Epithelial cell of esophagus (primary cell): ENCODE measurements around the gene KLHL29.

Experiments
- DNase-seq: peaks from one replicate; pipeline ENCODE4 v3.0.0; 2010; ENCODE audit warnings: low read depth
- H3K4me3 ChIP-seq: 2 replicates; pipeline ENCODE4 v1.5.1; 2011; ENCODE audit warnings: mild to moderate bottlenecking, low read length, control low read depth
- TF ChIP-seq, protein P1 (sequence below): IDR thresholded peaks from 2 replicates; pipeline ENCODE4 v1.5.1; 2011; ENCODE audit warnings: low read depth, mild to moderate bottlenecking, low read length, control low read depth, inconsistent platforms; ENCODE audit not compliant: insufficient read depth; ENCODE audit errors: missing control alignments

The KLHL29 gene

DNA sequence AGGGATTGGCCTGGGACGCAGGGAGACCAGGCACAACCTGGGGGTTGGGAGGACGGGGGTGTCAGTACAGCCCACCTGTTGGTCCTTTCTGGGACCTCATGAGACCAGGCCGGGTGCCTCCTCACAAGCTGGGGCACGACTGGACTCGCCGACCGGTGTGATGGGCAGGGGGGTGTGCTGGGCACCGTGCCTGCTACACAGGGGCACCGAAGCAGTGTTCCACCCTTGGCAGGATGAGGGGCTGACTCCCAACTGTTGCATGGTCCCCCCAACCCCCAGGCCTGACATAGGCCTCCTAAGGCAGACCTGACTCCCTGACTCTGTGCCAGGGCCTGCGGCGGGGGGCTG, 285.2 kb downstream of the KLHL29 start:
- TF ChIP-seq, protein P1, sequence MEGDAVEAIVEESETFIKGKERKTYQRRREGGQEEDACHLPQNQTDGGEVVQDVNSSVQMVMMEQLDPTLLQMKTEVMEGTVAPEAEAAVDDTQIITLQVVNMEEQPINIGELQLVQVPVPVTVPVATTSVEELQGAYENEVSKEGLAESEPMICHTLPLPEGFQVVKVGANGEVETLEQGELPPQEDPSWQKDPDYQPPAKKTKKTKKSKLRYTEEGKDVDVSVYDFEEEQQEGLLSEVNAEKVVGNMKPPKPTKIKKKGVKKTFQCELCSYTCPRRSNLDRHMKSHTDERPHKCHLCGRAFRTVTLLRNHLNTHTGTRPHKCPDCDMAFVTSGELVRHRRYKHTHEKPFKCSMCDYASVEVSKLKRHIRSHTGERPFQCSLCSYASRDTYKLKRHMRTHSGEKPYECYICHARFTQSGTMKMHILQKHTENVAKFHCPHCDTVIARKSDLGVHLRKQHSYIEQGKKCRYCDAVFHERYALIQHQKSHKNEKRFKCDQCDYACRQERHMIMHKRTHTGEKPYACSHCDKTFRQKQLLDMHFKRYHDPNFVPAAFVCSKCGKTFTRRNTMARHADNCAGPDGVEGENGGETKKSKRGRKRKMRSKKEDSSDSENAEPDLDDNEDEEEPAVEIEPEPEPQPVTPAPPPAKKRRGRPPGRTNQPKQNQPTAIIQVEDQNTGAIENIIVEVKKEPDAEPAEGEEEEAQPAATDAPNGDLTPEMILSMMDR = no peak
- H3K4me3 ChIP-seq = peak overlapping the region; percentile 6
- DNase-seq = no peak

DNA sequence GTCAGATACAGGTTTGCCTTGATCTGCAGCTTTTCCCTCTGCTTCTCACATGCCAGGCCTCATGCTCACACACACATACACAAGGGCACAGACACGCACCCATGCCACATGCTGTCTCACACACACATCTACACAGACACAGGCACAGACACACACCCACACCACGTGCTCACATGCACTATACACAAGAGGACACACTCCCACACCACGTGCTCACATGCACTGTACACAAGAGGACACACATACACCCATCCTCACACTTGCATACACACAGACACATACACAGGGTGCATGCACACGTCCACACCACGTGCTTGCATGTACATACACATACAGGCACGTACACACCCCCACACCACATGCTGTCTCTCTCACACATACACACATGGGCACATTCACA, 288.1 kb downstream of the KLHL29 start:
- DNase-seq = peak; percentile 42
- TF ChIP-seq, protein P1 = no peak
- H3K4me3 ChIP-seq = no peak overlapping the region

DNA sequence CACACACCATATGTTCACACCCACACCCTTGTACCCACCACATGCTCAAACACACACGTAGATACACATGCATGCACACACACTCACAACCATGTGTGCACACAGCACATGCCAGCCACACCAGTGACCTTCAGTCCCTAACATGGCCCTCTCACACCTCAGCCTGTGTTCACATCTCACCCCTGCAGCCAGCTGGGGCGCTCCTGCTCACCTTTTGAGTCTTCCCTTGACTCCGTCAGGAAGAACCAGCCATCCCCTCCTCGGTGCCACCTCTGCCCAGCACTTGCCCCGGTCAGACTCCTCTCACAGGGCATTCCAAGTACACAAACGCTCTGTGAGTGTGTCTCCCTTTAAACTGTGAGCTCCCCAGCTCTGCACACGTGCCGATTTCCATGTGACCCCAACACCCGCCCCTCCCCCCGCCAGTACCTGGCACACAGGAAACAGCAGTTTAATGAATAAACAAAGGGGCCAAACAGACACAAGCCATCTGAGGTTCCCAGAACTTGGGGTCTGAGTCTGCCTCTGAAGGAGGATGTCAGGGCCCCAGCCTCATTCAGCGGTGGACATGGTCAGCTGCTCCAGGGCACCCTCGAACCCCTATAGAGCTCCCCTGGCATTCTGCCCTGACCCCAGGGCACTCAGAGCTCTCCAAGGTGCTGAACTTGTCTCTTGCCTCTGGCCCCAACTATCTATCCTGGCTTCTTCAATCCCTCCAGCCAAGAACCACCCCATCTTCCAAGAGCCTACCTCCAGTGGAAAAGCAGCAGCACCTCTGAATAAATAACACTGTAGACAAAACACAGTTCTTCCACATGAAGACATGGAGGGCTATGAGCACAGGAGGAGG, 289.1 kb downstream of the KLHL29 start:
- no peak for DNase-seq
- H3K4me3 ChIP-seq = no peak overlapping the region

DNA sequence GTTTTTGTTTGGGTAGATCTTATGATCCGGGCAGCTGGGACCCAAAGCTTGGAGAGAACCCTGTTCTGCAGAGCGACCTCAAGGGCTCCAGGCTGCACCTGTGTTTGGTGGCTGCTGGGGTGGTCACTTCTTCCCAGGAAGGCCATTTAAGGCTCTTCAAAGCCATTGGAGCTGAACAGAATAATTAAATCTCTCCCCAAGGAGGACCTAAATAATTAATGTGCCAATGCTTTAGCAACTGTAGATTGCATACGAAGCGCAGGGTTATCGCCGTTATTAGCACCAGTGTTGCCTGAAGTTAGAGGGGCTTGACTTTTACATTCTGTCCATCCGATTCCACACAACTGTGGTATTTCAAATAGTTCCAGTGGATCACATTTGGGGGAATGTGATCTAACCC, 290.5 kb downstream of the KLHL29 start:
- TF ChIP-seq, protein P1 = no peak
- no peak overlapping the region for H3K4me3 ChIP-seq
- DNase-seq = no peak

More for the DNA sequence above, 289.1 kb downstream of the KLHL29 start:
- TF ChIP-seq, protein P1 = no peak

DNA sequence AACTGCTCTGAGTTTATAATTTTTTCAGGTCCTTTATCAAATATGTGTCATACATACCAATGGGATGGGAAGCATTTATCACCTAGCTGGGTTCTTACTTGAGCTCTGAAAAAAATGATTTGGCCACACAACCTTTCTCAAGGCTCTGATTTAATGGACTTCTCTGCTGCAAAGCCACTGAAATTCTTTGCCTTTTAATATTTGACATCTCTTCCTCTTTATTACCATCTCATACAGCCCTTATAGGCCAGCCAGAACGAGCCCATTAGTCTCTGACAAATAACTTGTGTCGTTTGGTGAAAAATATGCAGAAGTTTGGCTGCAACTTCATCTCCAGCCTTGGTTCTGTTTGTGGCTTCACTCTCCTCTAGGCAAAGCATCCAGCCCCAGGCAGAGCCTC, 292.9 kb downstream of the KLHL29 start:
- no peak overlapping the region for H3K4me3 ChIP-seq
- TF ChIP-seq, protein P1 = no peak
- no peak for DNase-seq

DNA sequence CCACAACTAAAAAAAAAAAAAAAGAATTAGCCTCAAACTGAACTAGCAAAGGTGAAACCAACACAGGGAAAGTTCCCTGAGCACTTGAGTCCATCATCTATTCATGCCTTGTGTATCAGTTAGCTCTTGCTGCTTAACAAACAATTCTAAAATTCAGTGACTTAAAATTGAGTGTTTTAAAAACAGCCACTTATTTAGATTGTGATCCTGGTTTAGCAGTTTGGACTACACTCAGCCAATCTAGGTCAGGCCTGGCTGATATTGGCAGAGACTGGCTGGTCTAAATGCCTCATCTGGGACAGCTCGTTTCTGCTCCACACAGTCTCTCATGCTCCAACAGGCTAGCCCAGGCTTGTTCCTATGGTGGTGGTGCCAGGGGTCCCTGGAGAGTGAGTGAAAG, 294.1 kb downstream of the KLHL29 start:
- TF ChIP-seq, protein P1 = no peak
- H3K4me3 ChIP-seq = no peak overlapping the region
- DNase-seq = no peak

DNA sequence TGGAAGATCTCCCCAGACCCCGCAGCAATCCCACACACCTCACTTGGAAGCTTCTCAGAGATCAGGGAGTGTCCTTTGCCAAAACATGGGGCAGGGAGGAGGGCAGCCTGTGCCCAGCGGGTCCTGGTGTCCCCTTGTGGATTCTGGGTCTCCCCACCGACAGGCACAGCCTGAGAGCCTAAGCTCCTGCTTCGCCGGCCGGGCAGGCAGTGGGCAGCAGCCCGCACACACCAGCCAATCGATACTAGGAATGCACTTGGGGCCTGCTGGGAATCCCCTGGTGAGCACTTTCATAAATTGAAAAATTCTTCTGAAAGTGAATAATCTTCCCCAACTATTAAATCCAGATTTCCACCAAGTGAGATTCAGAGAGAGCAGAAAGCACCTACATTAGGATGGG, 296.0 kb downstream of the KLHL29 start:
- no peak for DNase-seq
- TF ChIP-seq, protein P1 = no peak
- H3K4me3 ChIP-seq = no peak overlapping the region
